HG03457 (cell line): Measurements from ENCODE around the gene RBFOX1.

Source experiments
- ATAC-seq: cut with Tn5 transposase; IDR thresholded peaks from one replicate; pipeline ENCODE4 v1.9.1; 2021; ENCODE audit warnings: moderate number of reproducible peaks; ENCODE audit not compliant: unreplicated experiment

The RBFOX1 gene

GRCh38 chr16:7332611-7333010 is at the start of gene RBFOX1:
RBFOX1 (plus strand) TSS chr16:7332845.
- ATAC-seq: no peak

- no peak for ATAC-seq
These were observed 47.9 kb upstream of the RBFOX1 start for GRCh38 chr16:7284780-7285179.

- no peak for ATAC-seq
These were observed 47.1 kb upstream of the RBFOX1 start for GRCh38 chr16:7285520-7285919.

DNA sequence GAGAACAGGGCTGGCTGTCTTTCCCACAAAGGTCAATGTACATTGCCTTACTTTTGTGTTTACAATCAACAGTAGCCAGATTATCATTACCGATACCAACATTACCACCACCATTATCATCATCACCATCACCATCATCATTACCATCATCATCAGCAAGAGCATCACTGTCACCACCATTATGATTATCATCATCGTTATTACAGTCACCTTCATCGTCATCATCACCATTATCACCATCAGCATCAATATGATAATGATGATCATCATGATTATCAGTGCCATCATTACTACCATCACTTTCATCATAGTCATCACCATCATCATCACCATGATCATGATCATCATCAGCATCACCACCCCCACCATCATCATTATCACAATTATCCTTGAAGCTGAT is 43.3 kb upstream of the RBFOX1 start:
- ATAC-seq: no peak

- ATAC-seq: no peak
These were observed 42.0 kb upstream of the RBFOX1 start for GRCh38 chr16:7290682-7291081.

DNA sequence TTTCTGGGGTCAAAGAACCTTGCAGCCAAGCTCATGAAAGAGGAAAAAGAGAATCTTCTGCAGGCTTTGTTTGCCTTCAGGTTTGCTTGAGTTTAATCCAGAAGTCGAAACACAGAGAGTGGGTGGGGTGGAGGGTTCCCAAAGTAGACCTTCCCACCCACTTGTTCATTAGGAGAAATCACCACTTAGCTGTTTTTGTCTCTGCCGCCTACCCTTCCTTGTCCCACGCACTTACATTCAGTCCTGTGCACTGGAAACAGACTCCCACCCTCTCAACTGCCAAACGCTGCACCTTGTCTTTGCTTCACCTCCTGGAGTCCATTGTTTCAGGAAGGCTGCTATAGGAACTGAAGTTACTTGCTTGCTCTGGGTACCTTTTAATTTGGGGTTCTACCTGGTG is 38.6 kb upstream of the RBFOX1 start:
- no peak for ATAC-seq

- no peak for ATAC-seq
These were observed 29.5 kb upstream of the RBFOX1 start for GRCh38 chr16:7303052-7303610.

DNA sequence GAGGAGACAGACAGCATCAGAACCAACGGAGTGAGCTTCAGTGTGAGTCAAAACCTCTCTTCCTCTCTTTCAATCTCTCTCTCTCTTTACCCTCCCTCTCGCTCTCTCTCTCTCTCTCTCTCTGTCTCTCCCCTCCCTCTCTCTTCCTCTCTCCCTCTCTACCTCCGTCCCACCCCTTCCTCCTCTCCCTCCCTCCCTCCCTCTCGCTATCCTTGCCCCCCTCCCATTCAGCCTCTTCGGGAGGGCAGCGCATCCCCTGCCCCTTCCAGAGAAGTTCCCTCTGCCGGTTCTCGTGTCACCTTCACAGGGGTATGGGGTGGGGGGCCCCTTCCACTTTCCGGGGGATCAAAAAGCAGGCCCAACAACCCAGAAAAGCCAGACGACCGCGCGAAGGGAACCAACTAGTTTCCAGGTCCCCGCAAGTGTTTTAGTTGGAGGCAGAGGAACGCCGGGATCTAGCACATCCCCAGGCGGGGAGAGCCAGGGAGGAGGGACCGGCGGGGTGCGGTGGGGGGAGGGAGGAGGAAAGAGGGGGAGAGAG is 28.9 kb upstream of the RBFOX1 start:
- no peak for ATAC-seq

- ATAC-seq: no peak
These were observed 28.4 kb upstream of the RBFOX1 start for GRCh38 chr16:7304279-7304678.

- no peak for ATAC-seq
These were observed 27.7 kb upstream of the RBFOX1 start for GRCh38 chr16:7304958-7305357.

DNA sequence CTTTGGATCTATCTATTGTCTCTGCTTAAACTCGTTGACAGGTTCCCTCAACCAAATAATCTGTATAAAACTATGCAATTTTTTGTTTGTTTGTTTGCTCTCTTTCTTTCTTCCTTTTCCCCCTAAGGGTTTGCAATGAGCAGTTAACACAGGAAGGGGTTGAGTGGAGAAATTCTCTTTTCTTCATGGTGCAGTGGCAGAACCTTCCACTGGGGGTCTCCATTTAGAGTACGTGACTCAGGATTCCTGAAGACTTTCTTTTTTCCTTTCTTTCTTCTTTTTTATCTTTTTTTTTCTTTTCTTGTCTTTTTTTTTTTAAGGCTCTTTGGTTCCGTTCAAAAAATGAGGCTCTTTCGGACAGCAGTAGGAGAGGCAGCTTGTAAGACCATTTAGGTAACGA is 19.5 kb upstream of the RBFOX1 start:
- no peak for ATAC-seq

- ATAC-seq: no peak
These were observed 18.5 kb upstream of the RBFOX1 start for GRCh38 chr16:7314163-7314562.

DNA sequence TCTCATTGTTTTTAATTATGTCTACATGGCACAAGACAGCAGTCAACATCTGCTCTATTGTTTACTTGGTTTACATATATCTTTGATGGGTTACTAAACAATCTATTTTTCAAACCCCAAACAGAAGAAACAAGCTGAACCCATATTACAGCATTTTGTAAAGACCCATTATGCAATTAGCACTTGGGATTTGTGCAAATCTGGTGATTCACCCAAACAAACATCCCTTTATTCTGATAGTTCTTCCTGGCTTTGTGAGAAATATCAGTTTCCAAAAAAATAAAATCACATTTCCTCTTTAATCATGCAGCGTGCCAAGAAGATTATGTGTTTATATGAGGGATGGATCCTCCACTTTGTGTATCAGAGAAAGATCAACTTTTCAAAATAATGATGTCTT is 16.8 kb upstream of the RBFOX1 start:
- no peak for ATAC-seq

DNA sequence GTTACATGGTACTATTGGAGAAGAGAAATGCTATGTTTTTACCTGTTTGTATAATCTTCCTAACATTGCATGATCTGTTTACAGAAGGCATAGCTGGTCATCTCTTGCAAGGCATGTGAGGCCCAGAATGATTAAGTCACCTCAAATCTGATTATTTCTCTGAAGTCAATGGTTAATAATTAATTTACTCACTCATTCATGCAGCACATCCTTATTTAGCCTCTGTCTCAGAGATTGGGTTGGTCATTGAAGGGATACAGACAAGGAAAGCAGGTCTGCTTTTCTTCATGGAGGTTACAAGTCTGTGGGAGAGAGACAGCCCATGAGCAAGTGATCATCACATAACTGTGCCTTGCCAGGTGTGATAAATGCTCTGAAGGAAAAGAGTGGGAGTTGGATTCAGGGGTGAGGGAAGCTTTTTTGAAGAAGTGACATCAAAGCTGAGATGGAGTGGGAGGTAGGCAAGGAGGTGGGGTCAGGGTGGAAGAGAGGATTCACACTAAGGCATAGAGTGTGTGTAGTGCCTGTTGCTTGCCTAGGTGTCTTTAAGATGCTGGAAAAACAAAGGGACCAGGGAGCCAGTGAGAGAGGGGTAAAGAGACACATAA is 16.3 kb upstream of the RBFOX1 start:
- no peak for ATAC-seq

DNA sequence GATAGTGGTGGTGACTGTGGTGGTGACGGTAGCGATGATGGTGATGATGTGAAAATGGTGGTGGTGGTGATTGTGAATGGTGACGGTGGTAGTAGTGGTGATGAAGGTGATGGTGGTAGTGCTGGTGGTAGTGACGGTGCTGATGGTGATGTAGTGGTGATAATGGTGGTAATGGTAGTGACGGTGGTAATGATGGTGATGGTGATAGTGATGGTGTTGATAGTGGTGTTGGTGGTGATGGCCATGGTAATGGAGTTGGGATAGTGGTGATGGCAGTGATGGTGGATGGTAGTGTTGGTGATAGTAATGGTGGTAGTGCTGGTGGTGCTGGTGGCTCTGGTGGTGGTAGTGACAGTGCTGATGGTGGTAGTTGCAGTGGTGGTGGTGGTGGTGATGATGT is 14.7 kb upstream of the RBFOX1 start:
- ATAC-seq: no peak

GRCh38 chr16:7318686-7319085 is 14.0 kb upstream of the RBFOX1 start:
- ATAC-seq: no peak

DNA sequence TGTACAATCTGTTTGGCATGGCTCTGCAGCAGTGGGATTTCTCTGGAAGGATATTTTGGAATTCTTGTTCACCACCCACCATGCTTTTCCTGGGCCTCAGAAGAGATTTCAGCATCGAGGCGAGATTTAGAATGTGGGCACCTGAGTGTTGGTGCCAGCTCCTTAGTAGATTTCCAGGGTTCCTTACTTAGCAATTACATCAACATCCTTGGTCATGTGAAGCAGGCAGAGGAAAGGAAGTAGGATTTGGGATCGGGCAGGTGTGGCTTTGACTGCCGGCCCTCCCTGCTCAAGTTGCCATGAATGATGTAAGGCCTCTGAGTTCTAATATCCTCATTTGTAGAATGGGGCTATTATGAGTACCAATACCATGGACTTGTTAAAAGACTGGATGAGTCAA is 13.1 kb upstream of the RBFOX1 start:
- ATAC-seq: no peak

GRCh38 chr16:7321661-7322060 is 11.0 kb upstream of the RBFOX1 start:
- no peak for ATAC-seq

- no peak for ATAC-seq
These were observed 8.3 kb upstream of the RBFOX1 start for GRCh38 chr16:7324321-7324720.

- ATAC-seq: no peak
These were observed 6.8 kb upstream of the RBFOX1 start for GRCh38 chr16:7325834-7326233.

DNA sequence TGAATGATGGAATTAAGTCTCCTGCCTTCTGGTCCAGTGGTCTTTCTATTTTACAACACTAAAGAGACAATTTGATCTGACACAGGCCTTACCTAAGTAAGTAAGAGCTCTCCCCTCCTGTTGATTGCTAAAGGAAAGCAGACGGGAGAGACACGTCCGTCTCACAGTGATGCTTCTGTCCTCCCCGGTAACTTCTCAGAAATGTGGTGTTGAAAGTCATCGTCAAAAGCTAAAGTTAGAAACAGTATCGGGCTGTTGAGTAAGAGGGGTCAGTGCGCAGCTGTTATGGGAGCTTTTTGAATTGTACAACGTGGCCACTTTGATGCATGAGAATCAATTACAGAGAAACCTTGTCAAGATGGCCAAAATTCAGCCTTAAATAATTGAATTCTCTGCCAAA is 1.9 kb upstream of the RBFOX1 start:
- no peak for ATAC-seq

DNA sequence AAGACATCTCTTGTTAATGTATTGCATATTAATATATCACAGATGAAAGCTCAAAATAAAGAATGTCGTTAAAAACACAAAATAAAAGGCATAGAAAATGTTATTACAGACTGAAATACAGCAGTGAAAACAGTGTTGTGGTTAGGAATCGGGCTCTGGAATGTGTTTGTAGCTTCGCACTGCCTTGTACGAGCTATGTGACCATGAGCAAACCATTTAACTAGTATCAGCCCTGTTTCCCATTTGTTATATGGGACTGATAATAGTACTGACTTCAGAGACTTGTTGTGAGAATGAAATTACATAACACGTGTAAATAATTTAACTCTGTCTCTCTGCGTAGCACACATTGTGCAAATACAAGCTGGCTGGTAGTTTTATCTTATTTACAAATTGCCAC is 648 bp upstream of the RBFOX1 start:
- no peak for ATAC-seq

DNA sequence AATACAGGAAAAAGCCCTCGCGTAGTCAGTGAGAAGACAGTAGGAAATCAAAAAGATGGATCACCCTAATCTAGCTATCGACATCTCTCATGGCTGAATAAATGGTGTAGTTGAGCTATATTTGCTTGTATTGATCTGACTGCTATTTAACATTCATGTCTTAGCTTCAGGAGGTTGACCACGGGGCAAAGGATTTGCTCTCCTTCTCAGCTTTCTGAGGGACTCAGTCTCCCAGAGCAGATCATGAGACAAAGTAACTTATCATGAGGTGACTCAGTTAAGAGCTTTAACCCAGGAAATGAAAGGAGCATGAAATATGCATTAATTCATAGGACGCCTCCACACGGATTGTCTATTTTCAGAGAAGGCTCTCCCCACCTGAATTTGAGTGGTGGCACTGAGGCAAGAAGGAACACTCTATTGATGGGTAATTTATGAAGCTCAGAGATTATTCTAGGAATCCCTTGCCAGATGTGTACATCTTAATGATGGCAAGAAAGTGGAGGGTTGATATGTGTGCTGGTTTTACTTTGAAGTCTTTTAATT is 608 bp downstream of the RBFOX1 start:
- no peak for ATAC-seq
